HG02642 (cell line): Measurements from ENCODE around the gene TSR2.
"Not testable (repeated sequence)": the region's sequence is repeated elsewhere in the genome, so short reads cannot be mapped to it uniquely, and the experiment has no call there.

Source experiments
- ATAC-seq: cut with Tn5 transposase; IDR thresholded peaks from one replicate; pipeline ENCODE4 v1.9.1; 2021; ENCODE audit warnings: mild to moderate bottlenecking; ENCODE audit not compliant: unreplicated experiment, poor library complexity

TSR2 gene

GRCh38 chrX:54470054-54470760 is 30.0 kb downstream of the TSR2 start:
- ATAC-seq: no peak

- ATAC-seq: no peak
Observed at GRCh38 chrX:54473993-54474859, 34.0 kb downstream of the TSR2 start.

- ATAC-seq: no peak
Observed at GRCh38 chrX:54479136-54480111, 39.2 kb downstream of the TSR2 start.

- ATAC-seq: no peak
Observed at GRCh38 chrX:54482839-54483593, 42.8 kb downstream of the TSR2 start.

GRCh38 chrX:54483946-54484345 is 43.7 kb downstream of the TSR2 start:
- ATAC-seq: no peak

GRCh38 chrX:54484666-54485065 is 44.5 kb downstream of the TSR2 start:
- no peak for ATAC-seq

- ATAC-seq: not testable (repeated sequence)
Observed at GRCh38 chrX:54489819-54490218, 49.6 kb downstream of the TSR2 start.

GRCh38 chrX:54492340-54492739 is 52.1 kb downstream of the TSR2 start:
- ATAC-seq: no peak

- no peak for ATAC-seq
Observed at GRCh38 chrX:54494166-54494988, 54.2 kb downstream of the TSR2 start.
